ENCODE data around the gene ADAMTS19. TPM values are rescaled to one million over a fixed set of nuclear protein-coding genes. Genes with fewer than 3 reads are reported as not detected.

ADAMTS19 gene
- polyA plus RNA-seq, 1 donor (not counting 4 experiments of a cell fraction or from before 2014, with no cell fraction given): 0.08 TPM

- Histone ChIP-seq H3K79me2 (ENCODE audit: control insufficient read depth, insufficient read depth, low read length) (no peaks in the 10 kb centered on the region), H4K20me1 (ENCODE audit: control insufficient read depth, extremely low read depth, insufficient read depth, low read length) (no peaks in the 10 kb centered on the region), H3K9me1 (ENCODE audit: control insufficient read depth, extremely low read depth, insufficient read depth, low read length) (no peaks in the 10 kb centered on the region), H2AFZ (ENCODE audit: control insufficient read depth, low read length) (no peak overlapping the region), H3K4me3 (ENCODE audit: control insufficient read depth in 2 of 3, extremely low read depth in 1 of 3, insufficient read depth in 2 of 3, low read depth in 1 of 3, low read length in 3 of 3) (no peak overlapping the region), H3K9ac (ENCODE audit: control insufficient read depth, extremely low read depth, insufficient read depth, low read length) (no peak overlapping the region), H3K4me1 (ENCODE audit: control insufficient read depth, extremely low read depth, insufficient read depth, low read length) (no peaks in the 10 kb centered on the region), H3K9me3 (ENCODE audit: control insufficient read depth, low read depth, low read length) (no peaks in the 10 kb centered on the region), H3K36me3 (ENCODE audit: control insufficient read depth in 2 of 2, extremely low read depth in 1 of 2, insufficient read depth in 2 of 2, low read length in 2 of 2) (no peaks in the 10 kb centered on the region), H3K4me2 (ENCODE audit: control insufficient read depth, extremely low read depth, insufficient read depth, low read depth, low read length) (no peak overlapping the region), H3K27me3 (ENCODE audit: control insufficient read depth, extremely low read depth, insufficient read depth, low read length) (no peaks in the 10 kb centered on the region), H3K27ac (ENCODE audit: control insufficient read depth, insufficient read depth, low read length) (no peak overlapping the region)
- DNase-seq (ENCODE audit: low read depth, low spot score) (no peak), FAIRE-seq (no peak)
- dilution Hi-C loops (cut with MboI; ENCODE audit: extremely low pct_ligation_motif_present, low sequenced_read_pairs): no loop called here
- TF ChIP-seq CTCF (optimal IDR thresholded peaks at IDR 0.05 in 1 of 3, IDR thresholded peaks at IDR 0.05 in 1 of 3, conservative IDR thresholded peaks at IDR 0.05 in 1 of 3; ENCODE audit: extremely low read depth in 1 of 3, insufficient read depth in 2 of 3, low read length in 3 of 3) (no peak), EZH2 (IDR thresholded peaks at IDR 0.05; ENCODE audit: low read length) (no peak)
Measured at GRCh38 chr5:129496421-129496820, 36.3 kb downstream of the ADAMTS19 start.

GRCh38 chr5:129496864-129497595 lies 36.9 kb downstream of the ADAMTS19 start:
- no peaks in the 10 kb centered on the region for H3K4me1 ChIP-seq (ENCODE audit: control insufficient read depth, extremely low read depth, insufficient read depth, low read length)
- H4K20me1 ChIP-seq (ENCODE audit: control insufficient read depth, extremely low read depth, insufficient read depth, low read length): no peaks in the 10 kb centered on the region
- no peak overlapping the region for H3K4me2 ChIP-seq (ENCODE audit: control insufficient read depth, extremely low read depth, insufficient read depth, low read depth, low read length)
- H3K9ac ChIP-seq (ENCODE audit: control insufficient read depth, extremely low read depth, insufficient read depth, low read length): no peak overlapping the region
- no peak overlapping the region for H3K27ac ChIP-seq (ENCODE audit: control insufficient read depth, insufficient read depth, low read length)
- no peaks in the 10 kb centered on the region for H3K9me1 ChIP-seq (ENCODE audit: control insufficient read depth, extremely low read depth, insufficient read depth, low read length)
- no peaks in the 10 kb centered on the region for H3K27me3 ChIP-seq (ENCODE audit: control insufficient read depth, extremely low read depth, insufficient read depth, low read length)
- TF ChIP-seq CTCF (optimal IDR thresholded peaks at IDR 0.05 in 1 of 3, IDR thresholded peaks at IDR 0.05 in 1 of 3, conservative IDR thresholded peaks at IDR 0.05 in 1 of 3; ENCODE audit: extremely low read depth in 1 of 3, insufficient read depth in 2 of 3, low read length in 3 of 3) (no peak), EZH2 (IDR thresholded peaks at IDR 0.05; ENCODE audit: low read length) (no peak)
- DNase-seq (ENCODE audit: low read depth, low spot score) (no peak), FAIRE-seq (no peak)
- H3K4me3 ChIP-seq (ENCODE audit: control insufficient read depth in 2 of 3, extremely low read depth in 1 of 3, insufficient read depth in 2 of 3, low read depth in 1 of 3, low read length in 3 of 3): no peak overlapping the region
- H2AFZ ChIP-seq (ENCODE audit: control insufficient read depth, low read length): no peak overlapping the region
- H3K79me2 ChIP-seq (ENCODE audit: control insufficient read depth, insufficient read depth, low read length): no peaks in the 10 kb centered on the region
- dilution Hi-C loops (cut with MboI; ENCODE audit: extremely low pct_ligation_motif_present, low sequenced_read_pairs): no loop called here
- no peaks in the 10 kb centered on the region for H3K36me3 ChIP-seq (ENCODE audit: control insufficient read depth in 2 of 2, extremely low read depth in 1 of 2, insufficient read depth in 2 of 2, low read length in 2 of 2)
- no peaks in the 10 kb centered on the region for H3K9me3 ChIP-seq (ENCODE audit: control insufficient read depth, low read depth, low read length)

Measured in keratinocyte (primary cell).